ENCODE results near the gene ERGIC1. TPM values are rescaled to one million over a fixed set of nuclear protein-coding genes. Genes with fewer than 3 reads are reported as not detected.

The ERGIC1 gene
- total and polyA plus RNA-seq, 12 donors: 71.9 to 450 (median 248) TPM

GRCh38 chr5:172817664-172818063 lies 16.4 kb upstream of the ERGIC1 start:
- H3K4me1 ChIP-seq (replicated peaks in 1 of 2): peaks cover 10 to 11% of the 10 kb centered on the region in 2 donors
- no peaks in the 10 kb centered on the region for H3K27me3 ChIP-seq
- H3K27ac ChIP-seq: peak overlapping the region in 3 of 5 donors; percentile 61 to 68 (median 63)
- WGBS, 4 donors: 59 to 66% (median 61%) methylated on average over 7 of the region's 7 CpGs
- no peak overlapping the region for H3K4me3 ChIP-seq
- H3K9me3 ChIP-seq (replicated peaks in 1 of 3): no peaks in the 10 kb centered on the region
- no peak for TF ChIP-seq CTCF (IDR thresholded peaks at IDR 0.05)
- no peak for TF ChIP-seq POLR2A (IDR thresholded peaks at IDR 0.05)
- H3K36me3 ChIP-seq (replicated peaks in 1 of 2): no peaks in the 10 kb centered on the region
- DNase-seq: peak in 1 of 7 donors; percentile 50
- intact Hi-C loops (cut with DNase I): no loop called here

GRCh38 chr5:172818081-172818480 lies 16.0 kb upstream of the ERGIC1 start:
- no peaks in the 10 kb centered on the region for H3K36me3 ChIP-seq (replicated peaks in 1 of 2)
- no peaks in the 10 kb centered on the region for H3K9me3 ChIP-seq (replicated peaks in 1 of 3)
- intact Hi-C loops (cut with DNase I): no loop called here
- 92 to 95% (median 95%) methylated on average over 3 of the region's 3 CpGs for WGBS, 4 donors
- no peaks in the 10 kb centered on the region for H3K27me3 ChIP-seq
- DNase-seq: no peak
- no peak overlapping the region for H3K4me3 ChIP-seq
- TF ChIP-seq CTCF (IDR thresholded peaks at IDR 0.05) (no peak), POLR2A (IDR thresholded peaks at IDR 0.05) (no peak)
- H3K27ac ChIP-seq: peak overlapping the region in 1 of 5 donors; percentile 61
- H3K4me1 ChIP-seq (replicated peaks in 1 of 2): peaks cover 10 to 11% of the 10 kb centered on the region in 2 donors

- no peak for TF ChIP-seq POLR2A (IDR thresholded peaks at IDR 0.05)
- TF ChIP-seq CTCF (IDR thresholded peaks at IDR 0.05): no peak
- Histone ChIP-seq H3K27ac (no peak overlapping the region), H3K4me1 (replicated peaks in 1 of 2) (peaks cover 10 to 11% of the 10 kb centered on the region in 2 donors), H3K9me3 (replicated peaks in 1 of 3) (no peaks in the 10 kb centered on the region), H3K27me3 (no peaks in the 10 kb centered on the region), H3K4me3 (no peak overlapping the region), H3K36me3 (replicated peaks in 1 of 2) (no peaks in the 10 kb centered on the region)
- intact Hi-C loops (cut with DNase I): no loop called here
- DNase-seq: no peak
- WGBS, 4 donors: 89 to 97% (median 90%) methylated on average over 3 of the region's 3 CpGs
Measured at GRCh38 chr5:172819569-172819968, 14.5 kb upstream of the ERGIC1 start.

GRCh38 chr5:172820046-172820767 lies 13.8 kb upstream of the ERGIC1 start:
- intact Hi-C loops (cut with DNase I): no loop called here
- Histone ChIP-seq H3K4me1 (replicated peaks in 1 of 2) (peaks cover 10 to 11% of the 10 kb centered on the region in 2 donors), H3K27me3 (no peaks in the 10 kb centered on the region), H3K27ac (peak overlapping the region in 1 of 5 donors; percentile 42), H3K9me3 (replicated peaks in 1 of 3) (no peaks in the 10 kb centered on the region), H3K4me3 (no peak overlapping the region), H3K36me3 (replicated peaks in 1 of 2) (no peaks in the 10 kb centered on the region)
- WGBS, 4 donors: 43 to 55% (median 48%) methylated on average over 15 to 16 of the region's 16 CpGs
- DNase-seq: peak in 5 of 7 donors; percentile 62 to 82 (median 77)
- TF ChIP-seq CTCF (IDR thresholded peaks at IDR 0.05) (no peak), POLR2A (IDR thresholded peaks at IDR 0.05) (no peak)

Data from adrenal gland (tissue), 12 donors.